Bronchial epithelial cell (primary cell): ENCODE data around the gene PRKAR2A. TPM values are rescaled to one million over a fixed set of nuclear protein-coding genes. Genes with fewer than 3 reads are reported as not detected.
A peak's percentile ranks its signal among the peaks of the same experiment; 100 is the strongest.

Source experiments
- DNase-seq: peaks from one replicate; pipeline ENCODE4 v3.0.0-alpha.2; 2010; ENCODE audit warnings: low read depth
- FAIRE-seq: peaks from 2 replicates; lab custom pipeline; 2011; peaks lifted over from hg19 to GRCh38; lab: Jason Lieb, UNC
- H3K27me3 ChIP-seq: 2 replicates; pipeline ENCODE4 v1.5.1; 2011; ENCODE audit warnings: low read length; ENCODE audit not compliant: control insufficient read depth, insufficient read depth
- H3K36me3 ChIP-seq: 2 replicates; pipeline ENCODE4 v1.5.1; 2011; ENCODE audit warnings: low read length; ENCODE audit not compliant: control insufficient read depth, insufficient read depth
- H3K4me3 ChIP-seq: 2 replicates; pipeline ENCODE4 v1.5.1; 2011; ENCODE audit warnings: mild to moderate bottlenecking, low read depth, low read length, control low read depth
- CTCF ChIP-seq: IDR thresholded peaks from 2 replicates; pipeline ENCODE4 v1.5.1; 2011; ENCODE audit warnings: mild to moderate bottlenecking, moderate library complexity, low read length, control low read depth, inconsistent platforms; ENCODE audit not compliant: insufficient read depth, severe bottlenecking
- total RNA-seq: library from RNA; depleted of rRNA; stranded (reverse); fragments of >200 nt; gene quantifications from 2 replicates; pipeline ENCODE4 v1.2.1, GENCODE V29; 2014

The PRKAR2A gene
- 28.7 and 32.9 TPM in 2 replicates for total RNA-seq

GRCh38 chr3:48847504-48848423 is at the start of gene PRKAR2A:
Gene PRKAR2A (minus strand): TSS chr3:48847874. CDS start chr3:48847596, 278 bp downstream.
- no peaks in the 10 kb centered on the region for H3K27me3 ChIP-seq
- H3K36me3 ChIP-seq: no peaks in the 10 kb centered on the region
- TF ChIP-seq CTCF: no peak
- FAIRE-seq (no peak), DNase-seq (peak; percentile 69)
- H3K4me3 ChIP-seq: peak within 1 kb of the TSS; percentile 80

- DNase-seq (no peak), FAIRE-seq (no peak)
- Histone ChIP-seq H3K36me3 (no peaks in the 10 kb centered on the region), H3K27me3 (no peaks in the 10 kb centered on the region), H3K4me3 (no peak overlapping the region)
- no peak for TF ChIP-seq CTCF
Measured at GRCh38 chr3:48896936-48897335, 49.3 kb upstream of the PRKAR2A start.

GRCh38 chr3:48894516-48894915 is 46.8 kb upstream of the PRKAR2A start:
- Histone ChIP-seq H3K4me3 (no peak overlapping the region), H3K27me3 (no peaks in the 10 kb centered on the region), H3K36me3 (peaks cover 1% of the 10 kb centered on the region)
- TF ChIP-seq CTCF: no peak
- DNase-seq: no peak
- FAIRE-seq: no peak

- H3K4me3 ChIP-seq: no peak overlapping the region
- peaks cover 1% of the 10 kb centered on the region for H3K36me3 ChIP-seq
- DNase-seq: no peak
- FAIRE-seq: no peak
- H3K27me3 ChIP-seq: no peaks in the 10 kb centered on the region
- no peak for TF ChIP-seq CTCF
Measured at GRCh38 chr3:48891606-48892005, 43.9 kb upstream of the PRKAR2A start.

- Histone ChIP-seq H3K36me3 (no peaks in the 10 kb centered on the region), H3K4me3 (no peak overlapping the region), H3K27me3 (no peaks in the 10 kb centered on the region)
- TF ChIP-seq CTCF: no peak
- FAIRE-seq (no peak), DNase-seq (no peak)
Measured at GRCh38 chr3:48885753-48886152, 38.1 kb upstream of the PRKAR2A start.
